ENCODE data around the gene VPS18.
"Not testable (repeated sequence)": the region's sequence is repeated elsewhere in the genome, so short reads cannot be mapped to it uniquely, and the experiment has no call there.

The VPS18 gene, protein sequence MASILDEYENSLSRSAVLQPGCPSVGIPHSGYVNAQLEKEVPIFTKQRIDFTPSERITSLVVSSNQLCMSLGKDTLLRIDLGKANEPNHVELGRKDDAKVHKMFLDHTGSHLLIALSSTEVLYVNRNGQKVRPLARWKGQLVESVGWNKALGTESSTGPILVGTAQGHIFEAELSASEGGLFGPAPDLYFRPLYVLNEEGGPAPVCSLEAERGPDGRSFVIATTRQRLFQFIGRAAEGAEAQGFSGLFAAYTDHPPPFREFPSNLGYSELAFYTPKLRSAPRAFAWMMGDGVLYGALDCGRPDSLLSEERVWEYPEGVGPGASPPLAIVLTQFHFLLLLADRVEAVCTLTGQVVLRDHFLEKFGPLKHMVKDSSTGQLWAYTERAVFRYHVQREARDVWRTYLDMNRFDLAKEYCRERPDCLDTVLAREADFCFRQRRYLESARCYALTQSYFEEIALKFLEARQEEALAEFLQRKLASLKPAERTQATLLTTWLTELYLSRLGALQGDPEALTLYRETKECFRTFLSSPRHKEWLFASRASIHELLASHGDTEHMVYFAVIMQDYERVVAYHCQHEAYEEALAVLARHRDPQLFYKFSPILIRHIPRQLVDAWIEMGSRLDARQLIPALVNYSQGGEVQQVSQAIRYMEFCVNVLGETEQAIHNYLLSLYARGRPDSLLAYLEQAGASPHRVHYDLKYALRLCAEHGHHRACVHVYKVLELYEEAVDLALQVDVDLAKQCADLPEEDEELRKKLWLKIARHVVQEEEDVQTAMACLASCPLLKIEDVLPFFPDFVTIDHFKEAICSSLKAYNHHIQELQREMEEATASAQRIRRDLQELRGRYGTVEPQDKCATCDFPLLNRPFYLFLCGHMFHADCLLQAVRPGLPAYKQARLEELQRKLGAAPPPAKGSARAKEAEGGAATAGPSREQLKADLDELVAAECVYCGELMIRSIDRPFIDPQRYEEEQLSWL

GRCh38 chr15:40893733-40894680 lies at the start of gene VPS18:
Gene VPS18, plus strand, starts transcription at chr15:40894450. Its CDS starts 319 bp downstream, at chr15:40894769.
- DNase-seq, result peak; percentile 99

GRCh38 chr15:40844696-40845030 lies 49.6 kb upstream of the VPS18 start:
- peak; percentile 73 for DNase-seq

DNA sequence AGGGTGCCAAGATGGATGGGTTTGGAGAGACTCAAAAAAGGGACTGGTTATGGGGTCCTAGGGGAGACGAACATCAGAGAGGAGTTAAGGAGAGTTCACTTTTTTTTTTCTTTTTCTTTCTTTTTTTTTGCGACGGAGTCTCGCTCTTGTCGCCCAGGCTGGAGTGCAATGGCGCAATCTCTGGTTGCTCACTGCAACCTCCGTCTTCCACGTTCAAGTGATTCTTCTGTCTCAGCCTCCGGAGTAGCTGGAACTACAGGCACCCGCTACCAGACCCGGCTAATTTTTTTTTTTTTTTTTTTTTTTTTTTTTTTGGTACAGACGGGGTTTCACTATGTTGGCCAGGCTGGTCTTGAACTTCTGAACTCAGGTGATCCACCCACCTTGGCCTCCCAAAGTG lies 49.2 kb upstream of the VPS18 start:
- DNase-seq, result peak; percentile 41

- DNase-seq, result peak; percentile 69
These were observed 48.6 kb upstream of the VPS18 start for GRCh38 chr15:40845511-40846284.

- no peak for DNase-seq
These were observed 47.4 kb upstream of the VPS18 start for GRCh38 chr15:40846841-40847222.

DNA sequence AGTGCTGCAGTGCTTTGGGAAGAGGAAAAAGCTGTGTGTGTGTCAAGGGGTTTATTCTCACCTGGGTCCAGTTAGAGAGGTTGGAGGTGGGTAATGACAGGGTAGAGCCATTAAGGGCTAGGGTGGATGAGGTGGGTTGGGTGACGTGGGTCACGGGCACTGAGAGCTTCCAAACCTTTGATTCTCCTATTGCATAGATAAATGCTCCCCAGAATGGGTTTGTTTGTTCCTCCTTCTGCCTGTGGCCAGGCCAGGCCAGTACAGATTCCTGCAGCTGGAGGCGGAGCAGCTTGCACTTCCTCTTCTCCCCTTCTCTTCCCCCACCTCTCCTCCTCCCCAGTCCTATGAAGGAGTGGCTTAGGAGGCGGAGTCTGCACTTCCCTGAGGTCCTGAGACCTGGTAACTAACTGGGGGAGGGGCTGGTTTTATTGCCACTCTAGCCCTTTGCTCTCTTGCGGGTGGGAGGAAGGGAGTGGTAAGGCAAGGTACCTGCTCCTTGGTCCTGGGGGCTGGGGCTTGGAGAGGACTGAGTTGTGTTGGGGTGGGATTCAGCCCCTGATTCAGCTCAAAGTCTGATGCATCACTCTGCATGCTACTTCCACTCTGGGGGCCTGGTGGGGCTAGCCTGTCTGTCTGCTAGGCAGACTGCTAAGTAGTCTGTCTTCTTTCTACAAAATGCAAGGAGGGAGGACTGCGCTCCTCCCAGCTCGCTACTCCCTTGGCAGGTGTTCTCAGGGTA lies 46.9 kb upstream of the VPS18 start:
- peak; percentile 95 for DNase-seq

DNA sequence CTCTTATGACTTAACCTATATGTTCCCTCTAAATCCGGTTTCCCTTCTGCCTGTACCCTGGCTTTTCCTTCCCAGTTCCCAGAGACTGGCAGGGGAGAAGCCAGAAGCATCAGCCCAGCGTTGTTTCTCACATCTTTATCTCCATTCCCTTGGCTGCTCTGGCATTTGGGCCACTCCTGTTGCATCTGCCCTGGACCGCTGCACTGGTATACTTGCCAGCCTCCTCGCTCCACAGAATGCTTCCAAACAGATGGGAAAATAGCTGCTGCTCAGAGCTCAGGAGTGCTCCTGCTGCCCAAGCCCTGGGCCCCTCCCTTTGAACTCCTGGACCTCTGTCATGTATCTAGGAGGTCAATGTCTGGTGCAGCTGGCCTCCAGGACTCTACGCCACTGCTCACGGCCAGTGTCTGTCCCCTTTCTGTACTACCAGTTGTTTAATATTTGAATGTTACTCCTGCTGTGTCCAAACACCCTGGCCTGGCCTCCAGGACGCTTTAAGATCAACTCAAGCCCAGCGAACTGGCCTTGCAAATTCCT lies 43.6 kb upstream of the VPS18 start:
- no peak for DNase-seq

DNA sequence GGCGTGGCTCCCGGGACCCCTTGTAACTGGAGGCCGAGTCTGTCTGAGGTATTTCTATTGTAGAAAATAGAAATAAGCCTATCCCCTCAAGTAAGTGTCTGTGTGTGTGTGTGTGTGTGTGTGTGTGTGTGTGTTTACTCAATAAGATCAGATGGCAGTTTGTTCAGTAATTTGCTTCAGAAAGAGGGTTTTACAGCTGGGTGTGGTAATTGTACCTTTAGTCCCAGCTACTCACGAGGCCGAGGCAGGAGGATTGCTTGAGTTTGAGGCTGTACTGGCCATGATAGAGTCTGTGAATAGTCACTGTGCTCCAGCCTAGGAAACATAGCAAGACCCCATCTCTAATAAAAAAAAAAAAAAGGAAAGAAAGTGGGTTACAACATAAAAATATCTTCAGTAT lies 41.7 kb upstream of the VPS18 start:
- DNase-seq, result peak; percentile 48

- no peak for DNase-seq
These were observed 40.9 kb upstream of the VPS18 start for GRCh38 chr15:40853241-40853890.

- no peak for DNase-seq
These were observed 40.1 kb upstream of the VPS18 start for GRCh38 chr15:40854161-40854560.

DNA sequence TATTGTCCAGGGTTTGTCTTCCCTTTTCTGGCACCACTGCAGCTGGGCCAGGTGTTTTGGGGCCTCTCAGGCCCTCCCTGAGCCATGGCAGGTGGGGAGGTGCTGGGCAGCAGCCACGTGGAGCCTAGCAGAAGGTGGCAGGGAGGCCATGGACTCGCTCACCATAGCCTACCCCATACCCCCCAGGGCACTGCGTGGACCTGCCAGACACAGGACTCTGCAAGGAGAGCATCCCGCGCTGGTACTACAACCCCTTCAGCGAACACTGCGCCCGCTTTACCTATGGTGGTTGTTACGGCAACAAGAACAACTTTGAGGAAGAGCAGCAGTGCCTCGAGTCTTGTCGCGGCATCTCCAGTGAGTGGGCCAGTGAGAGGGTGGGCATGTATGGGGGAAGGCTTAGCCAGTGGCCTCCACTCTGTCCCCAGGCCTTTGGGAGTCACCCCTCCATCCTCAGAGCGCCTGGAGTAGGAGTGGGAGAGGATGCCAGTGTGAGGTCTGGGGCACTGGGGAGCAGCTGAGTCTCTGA lies 38.5 kb upstream of the VPS18 start:
- DNase-seq, result no peak

GRCh38 chr15:40856746-40857145 lies 37.5 kb upstream of the VPS18 start:
- no peak for DNase-seq

DNA sequence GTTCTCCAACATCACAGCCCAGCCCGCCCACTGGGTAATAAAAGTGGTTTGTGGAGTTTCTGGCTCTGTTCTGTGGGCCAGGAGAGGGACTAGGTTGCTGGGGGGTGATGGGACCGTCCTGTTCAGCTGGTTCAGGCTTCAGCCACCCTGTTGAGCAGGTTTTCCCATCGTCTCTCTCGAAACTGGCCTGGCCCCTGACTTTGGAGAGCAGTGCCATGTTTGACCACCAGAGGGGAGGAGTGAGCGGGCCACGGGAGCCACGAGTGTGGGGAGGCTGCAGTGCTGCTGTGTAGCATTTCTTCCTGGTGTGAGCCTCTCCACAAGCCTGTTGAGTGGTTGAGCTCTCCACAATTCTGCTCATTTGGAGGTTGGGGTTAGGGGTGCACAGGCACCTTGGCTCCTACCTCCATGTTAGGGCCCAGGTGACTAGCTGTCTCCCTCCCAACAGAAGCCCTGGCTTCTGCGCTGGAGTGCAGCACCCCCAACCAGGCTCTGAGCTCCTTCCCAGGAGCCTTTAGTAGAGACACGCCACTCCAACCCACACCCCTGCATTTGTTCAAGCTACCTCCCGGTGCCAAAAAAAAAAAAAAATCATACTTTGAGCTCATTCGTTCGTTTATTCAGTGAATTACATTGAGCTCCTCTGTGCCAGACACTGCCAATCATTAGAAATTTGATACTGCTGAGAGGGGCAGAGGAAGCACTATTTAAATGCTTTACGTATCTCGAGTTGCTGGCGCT lies 36.5 kb upstream of the VPS18 start:
- DNase-seq, result peak; percentile 76

GRCh38 chr15:40858706-40859105 lies 35.5 kb upstream of the VPS18 start:
- DNase-seq, result no peak

DNA sequence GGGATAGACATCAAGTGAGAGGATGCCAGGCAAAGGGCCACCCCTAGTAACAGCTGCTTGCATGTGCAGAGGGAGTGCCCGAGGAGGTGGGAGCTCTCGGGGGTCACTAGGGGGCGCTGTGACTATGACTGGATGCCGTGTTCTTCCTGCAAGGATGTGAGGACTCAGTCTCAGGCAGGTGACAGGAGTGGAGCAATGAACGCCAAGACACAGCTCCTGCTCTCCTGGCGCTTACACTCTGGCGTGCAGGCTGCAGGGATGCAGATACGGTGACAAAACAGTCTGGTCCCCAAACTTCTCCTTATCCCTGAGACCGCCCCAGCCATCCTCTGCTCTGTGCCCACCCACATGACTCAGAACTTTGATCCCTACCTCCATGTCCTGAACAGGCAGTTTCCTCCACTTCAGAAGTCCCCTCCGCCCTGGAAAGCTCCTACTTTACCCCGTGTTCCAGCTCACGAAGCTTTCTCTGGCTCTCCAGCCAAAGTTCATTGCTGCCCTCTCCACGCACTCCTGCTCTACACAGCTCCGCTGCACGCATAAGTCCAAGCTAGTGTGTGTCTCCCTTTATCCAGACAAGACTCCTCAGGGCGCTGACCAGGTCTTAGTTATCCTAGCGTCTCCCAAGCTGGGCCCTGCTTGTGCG lies 34.9 kb upstream of the VPS18 start:
- DNase-seq, result peak; percentile 90

DNA sequence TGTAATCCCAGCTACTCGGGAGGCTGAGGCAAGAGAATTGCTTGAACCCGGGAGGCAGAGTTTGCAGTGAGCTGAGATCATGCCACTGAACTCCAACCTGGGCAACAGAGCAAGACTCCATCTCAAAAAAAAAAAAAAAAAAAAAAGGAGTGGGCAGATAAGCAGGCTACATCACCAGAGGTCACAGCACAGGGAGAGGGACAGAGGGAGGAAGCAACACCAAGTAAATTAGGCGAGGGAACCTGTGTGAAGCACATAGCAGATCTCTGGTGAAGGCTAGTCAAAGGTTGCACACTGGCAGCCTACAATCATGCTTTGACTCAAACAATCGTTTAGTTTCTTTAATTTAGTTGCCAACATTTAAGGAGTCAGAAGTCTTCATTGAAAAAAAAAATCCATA lies 33.1 kb upstream of the VPS18 start:
- DNase-seq, result not testable (repeated sequence)

DNA sequence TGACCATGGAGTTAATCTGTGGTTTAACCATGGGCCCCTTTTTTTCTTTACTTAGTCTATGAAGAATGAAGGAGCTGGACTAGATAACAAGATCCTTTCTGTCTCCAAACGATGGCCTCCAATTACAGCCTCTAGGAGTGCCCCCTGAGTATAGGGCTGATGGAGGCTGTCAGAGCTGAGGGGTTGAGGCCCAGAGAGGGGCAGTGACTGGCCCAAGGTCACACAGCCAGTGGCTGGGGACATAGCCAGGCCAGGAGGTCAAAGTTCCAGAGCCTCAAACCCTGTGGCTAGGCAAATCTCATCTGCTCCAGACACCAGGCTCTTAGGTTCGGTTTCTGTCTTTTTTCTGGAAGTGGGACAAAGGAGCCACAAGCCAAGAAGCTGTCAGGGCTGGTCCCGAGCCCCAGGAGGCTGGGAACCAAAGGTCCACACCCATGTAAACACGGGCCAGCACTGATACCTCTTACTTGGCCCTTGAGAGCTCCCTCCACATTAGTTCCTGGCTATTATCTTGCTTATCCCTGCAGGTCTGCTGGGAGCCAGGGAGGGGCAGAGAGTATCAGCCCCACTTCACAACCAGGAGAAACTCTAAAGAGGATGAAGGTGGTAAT lies 30.5 kb upstream of the VPS18 start:
- peak; percentile 51 for DNase-seq

DNA sequence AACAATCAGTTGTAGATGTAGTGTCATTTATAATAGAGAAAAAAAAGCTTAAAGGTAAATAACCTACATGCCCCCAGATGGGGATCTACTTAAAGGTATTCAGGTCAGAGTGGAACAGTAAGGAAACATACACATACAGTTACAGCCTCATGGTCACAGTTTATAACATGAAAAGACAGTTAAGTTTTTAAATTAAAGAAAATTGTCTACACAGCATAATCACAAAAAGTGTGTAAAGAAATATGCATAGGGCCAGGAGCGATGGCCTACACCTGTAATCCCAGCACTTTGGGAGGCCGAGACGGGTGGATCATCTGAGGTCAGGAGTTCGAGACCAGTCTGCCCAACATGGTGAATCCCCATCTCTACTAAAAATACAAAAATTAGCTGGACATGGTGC lies 27.1 kb upstream of the VPS18 start:
- no peak for DNase-seq
